Activated CD8-positive, alpha-beta memory T cell treated with anti-CD3 and anti-CD28 coated beads, Interleukin-2, amount 10 ng/mL, durations not matched to agents 7 days and 5 days (primary cell): ENCODE data around the gene HS3ST6. TPM values are rescaled to one million over a fixed set of nuclear protein-coding genes. Genes with fewer than 3 reads are reported as not detected.
"Not testable (repeated sequence)": the region's sequence is repeated elsewhere in the genome, so short reads cannot be mapped to it uniquely, and the experiment has no call there.

Experiments
- ATAC-seq: fragments of 150-1000 bp; cut with Tn5 transposase; one replicate; pipeline ENCODE4 v1.10.0; 2021; ENCODE audit warnings: moderate library complexity
- CTCF ChIA-PET: fragments of 350-600 bp; sonication (Branson Sonifier 250); formaldehyde crosslinking; loops from one replicate; lab custom pipeline; 2021; ENCODE audit warnings: antibody characterized with exemption; lab: Charles Lee
- DNase-seq: peaks from one replicate; pipeline ENCODE4 v3.0.0-alpha.2; 2020
- H3K27ac Mint-ChIP-seq: one replicate; pipeline ENCODE4 v1.8.0; 2021; ENCODE audit warnings: mild to moderate bottlenecking, mixed read lengths
- H3K27me3 Mint-ChIP-seq: one replicate; pipeline ENCODE4 v1.8.0; 2021; ENCODE audit warnings: mixed read lengths
- H3K36me3 Mint-ChIP-seq: one replicate; pipeline ENCODE4 v1.8.0; 2021; ENCODE audit warnings: mild to moderate bottlenecking, mixed read lengths
- H3K4me1 Mint-ChIP-seq: one replicate; pipeline ENCODE4 v1.8.0; 2021; ENCODE audit warnings: mixed read lengths
- H3K4me3 Mint-ChIP-seq: one replicate; pipeline ENCODE4 v1.8.0; 2021; ENCODE audit warnings: mild to moderate bottlenecking, moderate library complexity, mixed read lengths
- H3K9me3 Mint-ChIP-seq: one replicate; pipeline ENCODE4 v1.8.0; 2022; ENCODE audit warnings: low read depth, mixed read lengths
- total RNA-seq, 2 experiments: library from RNA; stranded (reverse); gene quantifications; one replicate each; pipeline ENCODE4 v1.2.3, GENCODE V29; 2021

HS3ST6 gene
- total RNA-seq, 2 experiments from 2014 or later, result not detected

DNA sequence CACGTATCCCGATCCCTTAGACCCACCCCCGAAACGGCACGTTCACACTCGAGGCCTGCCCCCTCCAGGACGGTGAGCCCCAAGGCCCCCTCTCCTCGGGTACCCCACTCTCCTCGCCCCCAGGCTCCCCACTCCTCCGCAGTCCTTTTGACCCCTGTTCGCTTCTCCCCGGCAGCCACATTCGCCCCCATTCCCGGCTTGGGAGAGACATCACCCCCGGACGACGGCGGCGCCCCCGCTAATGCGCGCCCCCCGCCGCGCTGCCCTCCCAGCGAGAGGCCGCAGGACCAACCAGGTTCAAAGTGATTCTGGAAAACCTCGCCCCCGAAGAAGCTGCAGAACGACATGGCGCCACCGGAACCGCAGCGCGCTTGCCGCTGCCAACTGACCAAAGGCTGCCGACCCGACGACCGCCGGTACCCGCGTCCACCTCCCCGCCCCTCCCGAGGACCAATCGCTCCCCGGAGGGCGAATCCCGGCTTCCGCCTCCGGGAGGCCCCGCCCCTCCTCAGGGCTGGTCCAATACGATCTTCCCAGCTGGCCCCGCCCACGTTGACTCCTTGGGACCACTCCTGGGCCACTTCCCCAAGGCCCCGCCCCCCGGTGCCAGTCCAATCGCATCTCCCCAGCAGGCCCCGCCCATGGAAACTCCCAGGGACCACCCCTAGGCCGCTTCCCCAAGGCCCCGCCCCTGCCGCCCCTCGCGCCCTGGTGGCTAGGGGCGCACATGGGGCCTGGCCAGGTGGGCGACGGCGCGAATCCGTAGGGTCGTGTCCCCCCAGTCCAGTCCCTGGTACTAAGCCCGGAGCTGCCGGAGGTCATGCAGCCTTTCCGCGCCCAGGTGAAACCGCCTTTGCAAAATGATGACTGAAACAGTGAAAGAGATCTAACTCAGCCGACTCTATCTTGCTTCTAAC is 24.9 kb upstream of the HS3ST6 start, which contains the start of gene MSRB1:
Gene MSRB1, minus strand, starts transcription at position 390 of the 917 bp plus-strand sequence. Its CDS starts 43 bp downstream, at position 347.
- Mint-ChIP-seq H3K4me3 (peak within 1 kb of the TSS; percentile 82), H3K27me3 (no peaks in the 10 kb centered on the region), H3K9me3 (no peaks in the 10 kb centered on the region), H3K36me3 (peaks cover 6% of the 10 kb centered on the region), H3K4me1 (peaks cover 26% of the 10 kb centered on the region), H3K27ac (peak within 1 kb of the TSS; percentile 78)
- DNase-seq (peak; percentile 100), ATAC-seq (peak; percentile 96)
- CTCF ChIA-PET, result interaction anchor here (0.6 to 1.7 kb wide), 9 partner anchors 10 to 969 kb away, joined by 3 to 9 read pairs (median 4); partner anchors contain the start of genes ECI1, FLYWCH1, NDUFB10 and TBL3

DNA sequence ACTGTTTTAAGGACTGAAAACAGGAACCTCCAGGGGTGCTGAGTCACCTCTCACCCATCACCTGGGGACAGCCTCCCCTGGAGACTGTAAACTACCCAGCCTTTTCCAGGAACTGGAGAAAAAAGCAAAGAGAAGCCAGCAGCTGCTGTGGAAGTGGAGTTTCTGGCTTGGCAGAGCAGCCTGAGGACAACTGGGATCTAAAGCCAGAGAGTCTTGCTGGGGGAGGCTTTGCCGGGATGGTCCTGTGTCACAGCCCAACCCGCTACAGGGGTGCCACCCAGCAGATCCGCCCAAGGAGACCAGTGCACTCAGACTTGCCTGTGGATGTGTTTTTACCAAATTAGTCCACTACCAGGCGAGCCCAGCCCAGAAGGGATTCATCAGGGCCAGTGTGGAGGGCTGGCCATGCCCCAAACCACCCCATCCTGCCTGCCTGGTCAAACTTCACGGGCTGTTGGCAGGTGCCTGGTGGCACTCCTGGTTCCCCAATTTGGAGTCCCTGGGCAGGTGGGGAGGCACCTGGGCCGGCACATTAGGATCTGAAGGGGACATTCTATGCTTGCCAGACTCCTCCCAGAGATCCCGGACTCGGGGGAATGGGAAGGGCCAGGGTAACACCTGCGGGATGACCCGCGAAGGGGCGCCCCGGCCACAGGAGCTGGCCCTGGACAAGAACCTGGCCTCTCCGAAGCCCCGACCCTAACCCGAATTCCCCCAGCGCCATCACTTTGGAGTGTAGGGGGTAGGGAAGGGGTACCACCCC is 24.0 kb upstream of the HS3ST6 start:
- Mint-ChIP-seq H3K4me1 (peaks cover 26% of the 10 kb centered on the region), H3K36me3 (peaks cover 8% of the 10 kb centered on the region), H3K27ac (peak overlapping the region; percentile 78), H3K9me3 (no peaks in the 10 kb centered on the region), H3K27me3 (no peaks in the 10 kb centered on the region), H3K4me3 (peak overlapping the region; percentile 82)
- CTCF ChIA-PET, result interaction anchor here (0.8 to 2.8 kb wide), 6 partner anchors 10 to 198 kb away, joined by 3 to 17 read pairs (median 4); partner anchors contain the start of genes NUBP2, SPSB3 and TBL3
- no peak for ATAC-seq
- DNase-seq, result no peak

DNA sequence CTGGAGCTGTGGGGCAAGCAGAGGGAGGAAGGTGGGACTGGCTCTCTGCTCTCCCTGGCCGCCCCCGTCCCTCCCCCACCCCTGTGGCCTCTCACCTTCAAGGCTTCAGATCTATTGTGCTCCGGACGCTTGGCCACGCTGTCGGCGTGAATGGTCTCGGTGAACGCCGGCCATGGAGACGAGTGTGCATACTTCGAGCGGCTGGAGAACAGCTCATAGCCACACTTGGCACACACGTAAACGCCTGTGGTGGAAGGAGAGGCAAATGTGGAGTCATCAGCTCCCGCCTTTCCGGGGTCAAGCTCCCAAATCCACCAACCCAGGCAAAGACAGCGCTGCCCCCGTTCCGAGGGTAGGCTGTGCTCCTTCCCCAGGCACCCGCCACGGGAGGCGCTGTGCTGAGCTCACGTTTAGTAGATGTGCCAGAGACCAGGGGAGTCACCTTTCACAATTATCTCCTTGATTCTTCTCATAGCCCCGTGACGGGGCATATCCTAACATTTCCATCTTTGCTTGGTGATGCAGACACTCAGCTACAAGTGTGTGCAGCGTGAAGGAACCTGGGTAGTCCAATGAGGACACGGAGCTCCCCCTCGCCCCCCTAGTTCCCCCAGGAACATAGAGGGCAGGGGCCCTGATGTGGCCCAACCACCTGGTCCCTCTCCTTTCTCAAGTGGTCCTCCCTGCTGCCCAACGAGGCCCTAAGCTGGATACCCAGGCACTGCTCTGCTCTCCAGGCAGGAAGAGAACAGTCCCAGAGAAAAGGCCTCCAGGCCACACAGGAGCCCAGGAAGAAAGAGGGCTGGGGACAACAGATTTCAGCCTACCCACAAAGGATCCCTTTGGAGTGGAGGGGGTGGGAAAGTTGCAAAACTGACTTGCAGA is 23.2 kb upstream of the HS3ST6 start:
- CTCF ChIA-PET, result interaction anchor here (0.6 to 2.8 kb wide), 7 partner anchors 10 to 230 kb away, joined by 3 to 17 read pairs (median 3); partner anchors contain the start of genes NUBP2, SPSB3 and TBL3
- ATAC-seq, result no peak

DNA sequence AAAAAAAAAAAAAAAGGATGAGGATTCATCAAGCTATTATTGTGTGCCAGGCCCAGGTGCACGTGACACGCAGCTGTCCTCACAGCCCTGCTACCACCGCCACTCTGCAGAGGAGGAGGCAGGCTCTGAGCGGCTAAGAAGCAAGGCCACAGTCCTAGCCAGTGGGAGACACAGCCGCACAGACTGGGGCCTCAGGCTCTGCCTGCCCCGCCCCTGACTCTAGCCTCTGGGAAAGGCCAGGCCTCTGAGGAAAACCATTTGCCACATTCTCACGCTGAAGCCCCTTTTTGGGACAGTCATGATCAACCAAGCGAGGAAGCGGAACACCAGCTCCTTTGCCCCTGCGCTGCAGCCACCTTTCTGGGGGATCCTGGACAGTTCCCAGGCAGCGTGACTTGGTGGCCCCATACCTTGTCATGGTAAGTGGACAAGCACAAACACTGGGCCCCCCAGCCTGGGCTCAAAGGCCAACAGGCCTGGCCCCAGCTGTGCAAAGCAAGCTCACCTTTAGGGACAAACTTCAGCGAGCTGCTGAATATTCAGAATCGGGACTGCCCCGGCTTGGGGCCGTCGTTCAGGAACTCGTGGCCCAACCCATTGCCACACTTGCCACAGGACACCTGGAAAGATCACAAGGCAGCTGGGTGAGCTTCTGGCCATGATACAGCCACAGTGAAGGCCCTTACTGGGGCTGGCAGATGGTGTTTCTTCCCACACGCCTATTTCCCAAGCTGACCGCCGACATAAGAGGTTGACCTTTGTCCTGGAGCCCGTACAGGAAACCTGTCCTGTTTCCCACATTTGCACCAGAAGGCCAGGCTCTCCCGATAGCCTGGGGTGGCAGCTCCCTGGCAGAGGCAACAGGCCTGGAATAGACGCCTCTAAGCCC is 22.3 kb upstream of the HS3ST6 start:
- H3K9me3 Mint-ChIP-seq, result no peaks in the 10 kb centered on the region
- ATAC-seq, result no peak
- H3K36me3 Mint-ChIP-seq, result peaks cover 8% of the 10 kb centered on the region
- H3K27ac Mint-ChIP-seq, result no peak overlapping the region
- CTCF ChIA-PET, result interaction anchor here (0.6 to 2.8 kb wide), 7 partner anchors 11 to 229 kb away, joined by 3 to 17 read pairs (median 5); partner anchors contain the start of genes NUBP2, SPSB3 and TBL3
- no peaks in the 10 kb centered on the region for H3K27me3 Mint-ChIP-seq
- H3K4me3 Mint-ChIP-seq, result no peak overlapping the region
- no peak for DNase-seq
- peaks cover 26% of the 10 kb centered on the region for H3K4me1 Mint-ChIP-seq

More for the DNA sequence above, 23.2 kb upstream of the HS3ST6 start:
- no peaks in the 10 kb centered on the region for H3K27me3 Mint-ChIP-seq
- no peak for DNase-seq
- peak overlapping the region; percentile 82 for H3K4me3 Mint-ChIP-seq
- H3K4me1 Mint-ChIP-seq, result peaks cover 26% of the 10 kb centered on the region
- H3K9me3 Mint-ChIP-seq, result no peaks in the 10 kb centered on the region
- H3K27ac Mint-ChIP-seq, result no peak overlapping the region
- peaks cover 8% of the 10 kb centered on the region for H3K36me3 Mint-ChIP-seq

DNA sequence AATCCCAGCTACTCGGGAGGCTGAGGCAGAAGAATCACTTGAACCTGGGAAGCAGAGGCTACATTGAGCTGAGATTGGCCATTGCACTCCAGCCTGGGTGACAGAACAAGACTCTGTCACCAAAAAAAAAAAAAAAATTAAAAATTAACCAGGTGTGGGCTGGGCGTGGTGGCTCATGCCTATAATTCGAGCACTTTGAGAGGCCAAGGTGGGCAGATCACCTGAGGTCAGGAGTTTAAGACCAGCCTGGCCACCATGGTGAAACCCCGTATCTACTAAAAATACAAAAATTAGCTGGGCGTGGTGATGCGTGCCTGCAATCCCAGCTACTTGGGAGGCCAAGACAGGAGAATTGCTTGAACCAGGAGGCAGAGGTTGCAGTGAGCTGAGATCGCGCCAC is 21.6 kb upstream of the HS3ST6 start:
- not testable (repeated sequence) for ATAC-seq, H3K27me3 Mint-ChIP-seq, H3K4me3 Mint-ChIP-seq, H3K27ac Mint-ChIP-seq, DNase-seq, H3K9me3 Mint-ChIP-seq, H3K36me3 Mint-ChIP-seq
- peaks cover 26% of the 10 kb centered on the region for H3K4me1 Mint-ChIP-seq
- CTCF ChIA-PET, result interaction anchor here (1.2 to 2.8 kb wide), 2 partner anchors 11 to 201 kb away, joined by 5 to 17 read pairs; no protein-coding TSS in a partner anchor

DNA sequence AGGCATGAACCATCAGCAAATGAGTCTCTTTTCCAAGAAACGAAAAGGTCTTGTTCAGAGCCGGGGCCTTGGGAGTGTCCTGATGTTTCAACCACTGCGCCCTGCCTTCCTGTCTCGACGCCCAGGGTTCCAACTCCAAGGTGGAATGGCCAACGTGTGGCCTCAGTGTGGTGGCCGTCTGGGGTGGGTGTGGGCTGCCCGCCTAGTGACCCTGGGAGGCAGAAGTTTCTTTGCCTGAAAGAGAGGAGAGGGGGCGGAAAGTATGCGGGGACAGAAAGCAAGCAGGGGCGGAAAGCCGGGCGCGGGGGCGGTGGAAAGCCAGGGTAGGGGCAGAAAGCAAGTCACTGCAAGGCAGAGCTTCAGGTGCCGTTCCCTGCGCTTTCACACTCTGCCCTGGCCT is 20.7 kb upstream of the HS3ST6 start:
- no peak overlapping the region for H3K4me3 Mint-ChIP-seq
- ATAC-seq, result no peak

DNA sequence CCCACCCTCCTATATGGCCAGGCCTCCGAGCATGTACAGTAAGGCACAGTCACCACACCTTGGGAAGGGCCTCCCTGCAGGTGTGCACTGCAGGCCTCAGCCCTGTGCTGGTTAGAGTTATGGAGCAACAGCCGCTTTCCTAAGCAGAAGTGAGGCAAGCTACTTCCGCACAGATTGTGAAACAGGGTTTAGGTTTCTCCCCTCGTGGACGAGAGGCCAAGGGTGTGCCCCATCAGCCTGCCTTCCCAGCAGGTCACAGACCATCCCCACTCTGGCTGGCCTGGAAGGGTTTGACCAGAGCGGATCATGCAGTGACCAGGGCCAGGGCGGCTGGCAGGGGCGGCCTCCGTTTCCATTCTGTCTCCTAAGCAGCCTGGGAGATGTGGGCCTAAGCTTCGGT is 20.1 kb upstream of the HS3ST6 start:
- Mint-ChIP-seq H3K4me1 (peaks cover 13% of the 10 kb centered on the region), H3K4me3 (no peak overlapping the region), H3K36me3 (peaks cover 8% of the 10 kb centered on the region), H3K9me3 (no peaks in the 10 kb centered on the region), H3K27ac (no peak overlapping the region), H3K27me3 (no peaks in the 10 kb centered on the region)
- ATAC-seq (no peak), DNase-seq (no peak)
- CTCF ChIA-PET, result interaction anchor here (0.6 kb wide), 2 partner anchors 64 to 183 kb away, joined by 3 read pairs; no protein-coding TSS in a partner anchor

More for the DNA sequence above, 20.7 kb upstream of the HS3ST6 start:
- no peak for DNase-seq
- peaks cover 17% of the 10 kb centered on the region for H3K4me1 Mint-ChIP-seq
- H3K27me3 Mint-ChIP-seq, result no peaks in the 10 kb centered on the region
- H3K27ac Mint-ChIP-seq, result no peak overlapping the region
- CTCF ChIA-PET, result interaction anchor here (0.6 kb wide), 2 partner anchors 65 to 184 kb away, joined by 3 read pairs; no protein-coding TSS in a partner anchor
- H3K9me3 Mint-ChIP-seq, result no peaks in the 10 kb centered on the region
- H3K36me3 Mint-ChIP-seq, result peaks cover 8% of the 10 kb centered on the region

DNA sequence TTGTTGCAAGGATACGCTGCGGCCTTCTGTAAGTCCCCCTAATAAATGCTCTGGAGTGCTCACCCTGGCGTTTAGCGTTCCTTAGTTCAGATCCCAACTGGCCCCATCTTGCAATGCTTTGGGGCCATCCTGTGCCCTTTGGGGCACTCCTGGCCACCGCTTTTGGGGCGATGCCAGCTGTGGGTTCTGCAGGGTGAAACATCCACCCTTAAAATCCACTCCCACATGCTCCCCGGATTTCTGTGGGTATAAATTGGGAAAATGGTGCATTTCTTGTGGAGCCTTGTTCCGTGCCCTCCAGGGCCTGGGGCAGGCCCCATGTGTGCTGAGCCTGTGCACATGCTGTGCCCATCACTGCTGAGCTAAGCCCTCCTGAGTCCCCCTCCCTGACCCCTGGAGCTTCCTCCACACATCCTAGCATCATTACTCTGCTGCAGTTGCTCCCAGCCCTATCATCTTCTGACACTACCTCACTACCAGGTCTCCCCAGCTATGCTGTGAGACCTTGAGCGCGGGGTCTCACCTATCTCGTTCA is 18.8 kb upstream of the HS3ST6 start:
- H3K27ac Mint-ChIP-seq, result no peak overlapping the region
- DNase-seq, result no peak
- H3K36me3 Mint-ChIP-seq, result peaks cover 8% of the 10 kb centered on the region
- no peak overlapping the region for H3K4me3 Mint-ChIP-seq
- no peaks in the 10 kb centered on the region for H3K9me3 Mint-ChIP-seq
- H3K4me1 Mint-ChIP-seq, result peaks cover 5% of the 10 kb centered on the region
- no peaks in the 10 kb centered on the region for H3K27me3 Mint-ChIP-seq
- ATAC-seq, result no peak
- CTCF ChIA-PET, result interaction anchor here (0.9 to 2.1 kb wide), 2 partner anchors 13 to 66 kb away, joined by 4 to 5 read pairs; no protein-coding TSS in a partner anchor

DNA sequence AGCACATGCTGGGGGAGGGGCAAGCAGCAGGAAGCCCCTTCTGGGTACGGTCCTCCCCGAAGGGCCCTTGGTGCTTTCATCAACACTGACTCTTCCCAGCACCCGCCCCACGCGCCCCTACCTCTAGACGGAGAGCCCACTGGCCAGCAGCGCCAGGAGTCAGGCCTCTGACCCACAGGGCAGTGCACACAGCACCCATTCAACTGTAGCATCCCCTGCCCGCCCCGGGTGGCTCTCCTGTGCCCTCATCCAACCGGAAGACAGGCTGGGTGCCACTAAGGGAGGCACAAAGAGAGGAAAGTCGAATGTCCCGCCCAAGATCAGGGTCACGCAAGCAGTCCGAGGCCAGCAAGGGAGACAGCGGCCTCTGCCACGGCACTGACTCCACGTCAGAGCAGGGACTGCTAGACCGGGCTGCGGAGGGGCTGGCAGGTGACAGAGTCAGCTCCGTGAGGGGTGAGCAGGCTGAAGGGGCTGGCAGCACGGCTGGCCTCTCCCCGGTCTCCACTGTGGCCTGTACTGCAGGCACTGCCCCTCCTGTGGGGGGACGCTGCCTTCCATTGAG is 15.0 kb upstream of the HS3ST6 start:
- Mint-ChIP-seq H3K27ac (no peak overlapping the region), H3K9me3 (no peaks in the 10 kb centered on the region), H3K36me3 (peaks cover 3% of the 10 kb centered on the region), H3K4me1 (peaks cover 2% of the 10 kb centered on the region), H3K4me3 (no peak overlapping the region), H3K27me3 (peaks cover 8% of the 10 kb centered on the region)
- DNase-seq (no peak), ATAC-seq (no peak)
- CTCF ChIA-PET, result interaction anchor here (1.2 kb wide), 1 partner anchor 10 kb away, joined by 4 read pairs; no protein-coding TSS in a partner anchor

DNA sequence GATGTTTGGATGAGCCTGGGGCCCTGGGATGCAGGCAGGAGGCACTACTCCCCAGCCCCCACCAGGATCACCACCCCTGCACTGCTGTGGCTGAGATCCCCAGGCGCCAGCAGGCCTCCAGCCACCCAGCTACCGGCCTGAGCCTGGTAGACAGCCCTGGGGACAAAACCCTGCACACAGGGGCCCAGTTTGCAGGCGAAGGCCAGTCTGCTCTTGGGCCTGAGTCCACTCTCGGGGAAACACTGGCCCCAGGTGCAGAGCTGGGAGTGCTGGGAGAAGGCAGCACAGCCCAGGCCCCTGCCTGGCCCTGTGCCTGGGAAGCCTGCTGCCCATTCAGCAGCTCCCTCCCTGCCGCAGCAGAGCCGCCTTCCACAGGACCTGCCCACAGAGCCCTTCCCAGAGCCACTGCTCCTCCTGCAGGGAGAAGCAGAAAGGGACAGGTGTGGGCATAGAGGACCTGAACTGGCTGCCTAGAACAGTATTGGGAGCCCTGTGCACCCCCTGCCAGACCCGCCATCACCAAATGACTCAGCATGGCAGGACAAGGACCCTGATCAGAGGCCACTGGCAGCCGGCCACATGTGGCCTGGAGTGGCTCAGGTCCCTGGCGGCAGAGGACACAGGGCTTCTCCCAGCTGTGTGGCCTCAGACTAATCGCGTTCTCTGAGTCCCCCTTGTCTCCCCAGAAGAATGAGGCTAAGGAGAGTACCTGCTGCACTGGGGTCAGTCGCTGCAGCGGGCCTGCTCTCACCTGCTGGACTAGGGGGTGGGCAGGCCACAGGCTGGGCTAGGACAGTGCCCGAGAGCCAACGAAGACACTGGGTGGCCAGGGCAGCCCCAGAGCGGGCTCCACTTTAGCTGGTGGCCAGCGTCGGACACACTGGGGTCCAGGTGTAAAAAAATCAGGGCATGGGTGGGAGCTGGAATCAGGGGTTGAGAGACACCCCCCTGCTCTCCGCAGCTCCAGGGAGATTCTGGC is 14.1 kb upstream of the HS3ST6 start:
- peaks cover 8% of the 10 kb centered on the region for H3K27me3 Mint-ChIP-seq
- DNase-seq (no peak), ATAC-seq (no peak)
- CTCF ChIA-PET, result interaction anchor here (1.2 kb wide), 1 partner anchor 9 kb away, joined by 4 read pairs; no protein-coding TSS in a partner anchor
- H3K9me3 Mint-ChIP-seq, result no peaks in the 10 kb centered on the region
- H3K4me3 Mint-ChIP-seq, result no peak overlapping the region
- H3K27ac Mint-ChIP-seq, result no peak overlapping the region
- H3K36me3 Mint-ChIP-seq, result no peaks in the 10 kb centered on the region
- peaks cover 2% of the 10 kb centered on the region for H3K4me1 Mint-ChIP-seq
